ENCODE results near the gene ABCD4.

DNA sequence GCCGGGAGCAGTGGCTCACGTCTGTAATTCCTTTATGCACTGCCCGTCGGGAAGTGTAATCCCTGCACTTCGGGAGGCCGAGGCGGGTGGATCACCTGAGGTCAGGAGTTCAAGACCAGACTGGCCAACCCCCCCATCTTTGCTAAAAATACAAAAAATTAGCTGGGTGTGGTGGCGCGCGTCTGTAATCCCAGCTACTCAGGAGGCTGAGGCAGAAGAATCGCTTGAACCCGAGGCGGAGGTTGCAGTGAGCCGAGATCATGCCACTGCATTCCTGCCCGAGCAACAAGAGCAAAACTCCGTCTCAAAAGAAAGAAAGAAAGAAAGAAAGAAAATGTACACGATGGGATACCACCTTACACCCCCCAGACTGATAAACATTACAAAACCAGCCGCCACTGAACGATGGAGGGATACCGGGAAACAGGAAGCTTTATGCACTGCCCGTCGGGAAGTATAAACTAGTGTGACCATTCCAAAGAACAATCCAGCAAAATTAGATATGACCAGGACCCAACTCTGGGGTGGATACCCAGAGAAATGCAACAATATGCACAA lies 1.1 kb downstream of the ABCD4 start:
- TF ChIP-seq CTCF (IDR thresholded peaks at IDR 0.05) (no peak), POLR2A (IDR thresholded peaks at IDR 0.05) (no peak)

Data from thyroid gland (tissue), 4 donors.